A673 (cell line): ENCODE data around the gene PLD4. TPM values are rescaled to one million over a fixed set of nuclear protein-coding genes. Genes with fewer than 3 reads are reported as not detected.

ENCODE experiments used
- BruUV-seq: library from RNA; stranded (reverse); fragments of 400-500 nt; replicated peaks from 2 replicates; lab custom pipeline; 2021; lab: Mats Ljungman, UMichigan
- CTCF ChIA-PET: fragments of 300-600 bp; sonication (Branson Sonifier 250); formaldehyde crosslinking; loops from one replicate; lab custom pipeline; 2022; ENCODE audit warnings: antibody characterized with exemption; lab: Charles Lee
- POLR2A ChIA-PET: fragments of 300-600 bp; sonication (Branson Sonifier 250); formaldehyde crosslinking; loops from one replicate; lab custom pipeline; 2022; ENCODE audit warnings: antibody characterized with exemption; ENCODE audit not compliant: low non-redundant PET; lab: Charles Lee
- DNase-seq: peaks from one replicate; pipeline ENCODE4 v3.0.0-alpha.2; 2015; ENCODE audit warnings: low spot score
- H3K27ac ChIP-seq: fragments of 200-600 bp; sonication (generic); 2 replicates; pipeline ENCODE4 v1.5.1; 2016; ENCODE audit warnings: mixed run types, low read depth, mild to moderate bottlenecking, mixed read lengths, antibody characterized with exemption, low read length; ENCODE audit not compliant: poor library complexity, severe bottlenecking
- H3K27me3 ChIP-seq: fragments of 200-600 bp; sonication (generic); replicated peaks from 2 replicates; pipeline ENCODE4 v1.6.1; 2017; ENCODE audit warnings: mixed run types, low read depth, mild to moderate bottlenecking, mixed read lengths, antibody characterized with exemption, low read length; ENCODE audit not compliant: insufficient read depth, poor library complexity
- H3K36me3 ChIP-seq: fragments of 200-600 bp; sonication (generic); 2 replicates; pipeline ENCODE4 v1.6.1; 2016; ENCODE audit warnings: mixed run types, mild to moderate bottlenecking, mixed read lengths, antibody characterized with exemption, low read length; ENCODE audit not compliant: insufficient read depth, poor library complexity, severe bottlenecking
- H3K4me1 ChIP-seq: fragments of 200-600 bp; sonication (generic); 2 replicates; pipeline ENCODE4 v1.6.1; 2017; ENCODE audit warnings: mixed run types, mild to moderate bottlenecking, mixed read lengths, antibody characterized with exemption, low read length; ENCODE audit not compliant: insufficient read depth, poor library complexity, severe bottlenecking
- H3K4me3 ChIP-seq: fragments of 200-600 bp; sonication (generic); 2 replicates; pipeline ENCODE4 v1.5.1; 2016; ENCODE audit warnings: low read depth, mixed run types, mild to moderate bottlenecking, mixed read lengths, low read length; ENCODE audit not compliant: poor library complexity, severe bottlenecking
- H3K9me3 ChIP-seq: fragments of 200-600 bp; sonication (generic); 2 replicates; pipeline ENCODE4 v1.6.1; 2016; ENCODE audit warnings: mixed run types, low read depth, mild to moderate bottlenecking, mixed read lengths, antibody characterized with exemption, low read length; ENCODE audit not compliant: poor library complexity, severe bottlenecking
- CTCF ChIP-seq: fragments of 300-800, 200-600 bp; sonication (generic); conservative IDR thresholded peaks from 2 replicates; pipeline ENCODE4 v1.5.1; 2017; ENCODE audit warnings: low read depth, mild to moderate bottlenecking, antibody characterized with exemption, low read length, moderate library complexity, mixed read lengths
- EZH2 ChIP-seq: fragments of 200-600 bp; sonication (generic); IDR thresholded peaks from 2 replicates; pipeline ENCODE4 v1.6.1; 2017; ENCODE audit warnings: borderline replicate concordance, low read depth, mild to moderate bottlenecking, mixed read lengths, antibody characterized with exemption, low read length; ENCODE audit not compliant: poor library complexity, severe bottlenecking
- intact Hi-C: fragments of 100-400 bp; cut with micrococcal nuclease; formaldehyde crosslinking; loops from one replicate; pipeline ENCODE4 v1.10.0; 2022; ENCODE audit not compliant: unreplicated experiment
- total RNA-seq: library from RNA; stranded (reverse); gene quantifications from 2 replicates; pipeline ENCODE4 v1.2.3, GENCODE V29; 2021

Gene PLD4
- total RNA-seq, 1 experiment from 2014 or later: not detected

DNA sequence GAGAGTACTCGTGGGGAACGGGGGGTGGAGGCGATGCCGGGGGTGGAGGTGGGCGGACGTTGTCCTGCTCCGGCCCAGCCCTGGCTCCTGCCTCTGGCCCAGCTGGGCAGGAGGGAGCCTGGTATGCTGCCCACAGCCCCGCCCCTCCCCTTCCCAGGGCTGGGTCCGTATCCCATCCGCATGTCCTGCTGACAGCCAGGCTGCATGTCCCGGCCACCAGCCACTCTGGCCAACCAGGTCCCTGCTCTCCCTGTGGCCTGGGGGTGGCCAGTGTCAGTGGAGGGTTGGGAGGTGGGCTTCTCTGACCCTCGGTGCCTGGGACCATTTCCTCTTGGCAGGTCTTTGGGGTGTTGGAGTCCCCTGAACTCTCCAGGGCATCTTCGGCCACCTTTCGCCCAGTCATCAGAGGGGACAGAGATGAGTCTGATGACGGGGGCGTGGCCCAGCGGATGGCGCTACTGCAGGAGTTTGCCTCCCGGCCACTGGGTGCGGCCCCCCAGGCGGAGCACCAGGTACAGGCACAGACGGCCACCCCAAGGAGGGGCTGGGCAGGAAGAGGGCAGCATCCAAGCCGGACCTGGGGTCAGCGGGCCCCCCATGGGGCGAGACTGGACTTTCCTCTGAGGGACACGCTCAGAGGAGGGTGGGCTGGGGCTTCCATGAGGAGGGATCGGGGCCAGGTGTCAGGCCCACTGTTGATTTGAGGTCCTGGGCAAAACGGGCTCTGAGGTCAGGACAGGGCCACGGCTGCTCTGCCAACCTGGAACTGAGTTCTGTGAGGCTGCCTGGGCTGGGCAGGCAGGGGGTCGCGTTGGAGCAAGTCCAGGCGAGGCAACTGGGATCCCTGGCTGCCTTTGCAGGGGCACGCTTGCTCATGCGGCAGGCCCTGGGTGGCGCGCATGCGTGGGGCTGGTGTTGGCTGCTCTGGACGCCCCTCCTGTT is 39.4 kb upstream of the PLD4 start:
- H3K4me1 ChIP-seq: no peaks in the 10 kb centered on the region
- ChIA-PET POLR2A (no interaction called here), CTCF (no interaction called here)
- H3K9me3 ChIP-seq: no peaks in the 10 kb centered on the region
- no peaks in the 10 kb centered on the region for H3K36me3 ChIP-seq
- H3K27me3 ChIP-seq: no peaks in the 10 kb centered on the region
- intact Hi-C loops: no loop called here
- DNase-seq: no peak
- H3K27ac ChIP-seq: no peak overlapping the region
- TF ChIP-seq EZH2 (no peak), CTCF (no peak)
- H3K4me3 ChIP-seq: no peak overlapping the region
- BruUV-seq: no TSS peak

DNA sequence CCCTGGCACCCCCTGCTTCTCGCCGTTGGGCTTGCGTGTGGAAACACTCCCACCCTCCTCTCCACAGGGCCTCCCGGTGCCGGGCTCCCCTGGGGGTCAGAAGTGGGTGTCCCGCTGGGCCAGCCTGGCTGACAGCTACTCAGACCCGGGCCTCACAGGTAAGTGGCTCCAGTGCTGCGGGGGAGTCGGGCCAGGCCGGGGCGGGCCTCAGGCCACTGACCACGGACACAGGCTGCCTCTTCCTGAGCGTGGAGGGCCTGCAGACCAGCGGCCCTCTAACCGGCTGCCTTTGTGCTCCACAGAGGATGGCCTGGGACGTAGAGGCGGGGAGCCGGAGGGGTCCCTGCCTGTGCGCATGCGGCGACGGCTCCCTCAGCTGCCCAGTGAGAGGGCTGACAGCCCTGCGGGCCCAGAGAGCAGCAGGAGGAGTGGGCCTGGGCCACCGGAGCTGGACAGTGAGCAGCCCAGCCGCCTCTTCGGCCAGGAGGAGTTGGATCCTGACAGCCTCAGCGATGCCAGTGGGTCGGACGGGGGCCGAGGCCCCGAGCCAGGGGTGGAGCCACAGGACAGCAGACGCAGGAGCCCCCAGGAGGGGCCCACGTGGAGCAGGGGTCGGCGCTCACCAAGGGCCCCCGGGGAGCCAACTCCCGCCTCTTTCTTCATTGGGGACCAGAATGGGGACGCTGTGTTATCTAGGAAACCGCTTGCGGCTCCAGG is 38.5 kb upstream of the PLD4 start:
- intact Hi-C loops: no loop called here
- no peaks in the 10 kb centered on the region for H3K4me1 ChIP-seq
- H3K36me3 ChIP-seq: no peaks in the 10 kb centered on the region
- no peak overlapping the region for H3K4me3 ChIP-seq
- no TSS peak for BruUV-seq
- CTCF ChIA-PET: no interaction called here
- H3K27ac ChIP-seq: no peak overlapping the region
- POLR2A ChIA-PET: no interaction called here
- TF ChIP-seq CTCF (no peak), EZH2 (no peak)
- no peaks in the 10 kb centered on the region for H3K9me3 ChIP-seq
- no peak for DNase-seq
- no peaks in the 10 kb centered on the region for H3K27me3 ChIP-seq

- no peak overlapping the region for H3K27ac ChIP-seq
- H3K27me3 ChIP-seq: no peaks in the 10 kb centered on the region
- H3K4me3 ChIP-seq: no peak overlapping the region
- no peaks in the 10 kb centered on the region for H3K4me1 ChIP-seq
- no peak for DNase-seq
- H3K36me3 ChIP-seq: no peaks in the 10 kb centered on the region
- CTCF ChIA-PET: no interaction called here
- no peaks in the 10 kb centered on the region for H3K9me3 ChIP-seq
- no TSS peak for BruUV-seq
- POLR2A ChIA-PET: no interaction called here
- intact Hi-C loops: no loop called here
- TF ChIP-seq CTCF (no peak), EZH2 (no peak)
Observed at GRCh38 chr14:104886690-104887622, 37.7 kb upstream of the PLD4 start.
